GM18861 (cell line): ENCODE data around the gene TLR10.
A peak's percentile ranks its signal among the peaks of the same experiment; 100 is the strongest.
"Not testable (repeated sequence)": the region's sequence is repeated elsewhere in the genome, so short reads cannot be mapped to it uniquely, and the experiment has no call there.

Experiments used
- ATAC-seq: cut with Tn5 transposase; IDR thresholded peaks from one replicate; pipeline ENCODE4 v1.9.1; 2021; ENCODE audit not compliant: unreplicated experiment

TLR10 gene

GRCh38 chr4:38769857-38770256, 12.9 kb downstream of the TLR10 start:
- ATAC-seq, result no peak

- ATAC-seq, result no peak
Observed at GRCh38 chr4:38769441-38769840, 13.3 kb downstream of the TLR10 start.

- no peak for ATAC-seq
Observed at GRCh38 chr4:38768968-38769394, 13.8 kb downstream of the TLR10 start.

DNA sequence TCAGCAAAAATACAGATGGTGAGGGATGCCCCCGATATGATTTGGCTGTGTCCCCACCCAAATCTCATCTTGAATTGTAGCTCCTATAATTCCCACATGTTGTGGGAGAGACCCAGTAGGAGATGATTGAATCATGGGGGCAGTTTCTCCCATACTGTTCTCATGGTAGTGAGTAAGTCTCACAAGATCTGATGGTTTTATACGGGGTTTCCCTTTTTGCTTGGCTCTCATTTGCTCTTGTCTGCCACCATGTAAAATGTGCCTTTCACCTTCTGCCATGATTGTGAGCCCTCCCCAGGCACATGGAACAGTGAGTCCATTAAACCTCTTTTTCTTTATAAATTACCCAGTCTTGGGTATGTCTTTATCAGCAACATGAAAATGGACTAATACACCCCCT, 15.8 kb downstream of the TLR10 start:
- not testable (repeated sequence) for ATAC-seq

GRCh38 chr4:38765382-38765781, 17.4 kb downstream of the TLR10 start:
- no peak for ATAC-seq

DNA sequence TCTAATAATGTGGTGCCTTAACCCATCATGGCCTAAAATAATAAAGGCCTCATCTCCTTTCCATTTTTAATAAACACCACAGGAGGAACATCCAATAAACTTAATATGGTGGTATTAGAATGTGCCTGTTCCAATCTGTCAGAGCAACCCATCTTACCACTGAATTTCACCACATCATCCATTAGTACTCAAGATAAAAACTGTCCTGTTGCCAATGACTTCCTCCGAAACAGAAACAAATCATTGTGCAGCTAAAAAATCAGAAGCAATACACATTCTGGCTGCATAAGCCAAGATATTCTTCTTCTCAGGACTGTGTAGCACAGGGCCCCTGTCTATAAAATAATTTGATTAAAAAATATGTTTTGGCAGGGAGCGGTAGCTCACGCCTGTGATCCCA, 18.5 kb downstream of the TLR10 start:
- no peak for ATAC-seq

- ATAC-seq, result no peak
Observed at GRCh38 chr4:38762560-38762959, 20.2 kb downstream of the TLR10 start.

DNA sequence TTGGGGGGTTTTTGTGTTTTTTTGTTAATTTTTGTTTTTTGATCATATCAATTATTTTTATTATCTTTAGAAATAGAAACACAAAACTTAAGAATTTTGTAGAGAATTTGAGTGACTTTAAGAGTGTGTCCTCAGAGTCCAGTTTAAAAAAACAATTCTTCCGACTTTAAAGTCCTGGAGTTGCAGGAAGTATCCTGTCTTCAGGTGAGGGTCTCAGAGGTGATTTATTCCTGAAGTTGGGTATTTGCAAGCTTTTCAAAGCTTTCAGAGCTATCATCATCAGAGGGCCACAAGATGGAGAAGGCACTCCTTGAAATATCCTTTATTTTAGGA, 23.0 kb downstream of the TLR10 start:
- no peak for ATAC-seq

DNA sequence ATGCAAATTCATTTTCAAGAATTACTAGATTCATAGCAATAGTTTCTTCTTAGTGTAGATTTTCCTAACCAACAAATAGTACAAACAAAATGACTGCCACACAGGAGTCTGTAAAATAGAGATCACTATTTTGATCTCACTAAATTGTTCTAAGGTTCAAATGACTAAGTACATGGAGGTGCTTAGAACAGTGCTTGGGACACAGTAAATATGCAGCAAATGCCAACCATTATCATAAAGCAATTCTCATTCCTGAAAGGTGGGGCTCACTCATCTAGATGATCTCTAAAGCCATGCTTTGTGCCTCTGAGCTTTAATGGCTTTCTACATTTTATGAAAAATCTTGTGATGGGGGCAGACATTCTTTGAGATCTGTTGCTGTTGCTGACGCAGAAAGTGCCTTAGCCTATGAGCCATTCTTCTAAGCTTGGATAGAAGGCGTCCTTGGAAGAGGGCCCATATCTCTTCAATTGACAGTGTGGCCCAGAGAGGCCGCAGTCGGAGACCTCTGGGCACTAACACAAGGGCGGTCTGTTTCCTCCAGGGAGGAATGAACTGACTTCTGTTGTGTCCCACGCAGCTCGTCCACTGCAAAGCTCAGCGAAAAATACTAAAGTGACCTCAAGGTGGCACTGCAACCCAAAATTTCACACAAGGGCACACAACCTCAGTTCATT, 23.5 kb downstream of the TLR10 start:
- no peak for ATAC-seq

GRCh38 chr4:38757945-38758600, 24.7 kb downstream of the TLR10 start:
- no peak for ATAC-seq

DNA sequence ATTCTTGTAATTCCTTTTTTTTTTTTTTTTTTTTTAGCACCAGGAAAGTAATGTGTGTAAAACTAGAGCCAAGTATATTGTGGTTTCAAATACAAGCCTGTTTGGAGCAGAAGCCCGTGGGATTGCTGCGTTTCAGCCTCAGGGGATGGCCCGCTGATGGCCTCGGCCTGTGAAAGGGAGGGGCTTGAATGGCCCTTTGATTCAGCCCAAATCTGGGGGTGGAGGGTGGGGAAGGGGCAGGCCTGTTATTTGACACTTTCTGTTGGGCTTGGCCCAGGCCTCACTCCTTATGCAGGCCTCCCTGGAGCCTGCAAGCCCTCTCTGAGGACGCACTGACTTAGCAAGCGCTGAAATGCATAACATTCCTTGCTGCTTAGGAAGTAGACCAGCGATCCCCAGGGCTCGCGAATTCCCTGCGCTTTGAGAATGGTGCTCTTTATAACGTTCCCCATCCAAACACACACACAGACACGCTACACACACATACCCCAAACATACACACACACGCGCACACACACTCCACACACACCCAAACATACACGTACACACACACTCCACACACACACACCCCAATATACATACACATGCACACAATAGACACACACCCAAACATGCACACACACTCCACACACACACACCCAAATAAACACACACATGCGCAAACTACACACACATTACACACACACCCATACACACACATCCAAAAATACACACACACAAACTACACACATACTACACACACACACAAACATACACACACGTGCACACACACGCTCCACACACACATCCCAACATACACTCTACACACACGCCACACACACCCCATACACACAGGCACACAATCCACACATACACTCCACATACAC, 29.6 kb downstream of the TLR10 start:
- no peak for ATAC-seq

DNA sequence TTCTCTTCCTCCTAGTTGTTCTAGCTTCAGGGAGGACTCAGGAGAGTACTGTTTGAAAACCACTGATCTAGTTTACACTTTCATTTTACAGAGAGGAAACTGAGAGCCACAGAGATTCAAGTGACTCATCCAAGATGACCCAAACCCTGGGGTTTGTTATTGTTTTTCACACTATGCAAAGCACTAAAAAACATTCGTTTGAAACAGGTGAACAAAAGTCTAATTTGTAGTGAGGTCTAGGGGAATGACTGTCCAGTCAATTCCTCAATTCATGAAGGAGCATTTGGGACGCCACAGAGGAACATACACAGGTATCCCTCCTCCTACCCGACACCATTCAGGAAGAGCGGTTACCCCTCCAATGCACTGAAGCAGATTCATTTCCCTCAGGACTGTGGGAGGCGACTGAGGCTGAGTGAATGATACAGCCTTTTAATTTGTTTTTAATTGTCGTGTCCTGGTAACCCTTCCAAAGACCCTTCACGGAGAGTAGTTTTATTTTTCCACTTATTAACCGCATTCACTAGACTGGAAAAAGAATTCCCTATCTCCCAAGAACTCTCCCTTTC, 30.3 kb downstream of the TLR10 start:
- peak; percentile 96 for ATAC-seq

- ATAC-seq, result no peak
Observed at GRCh38 chr4:38751341-38752010, 31.3 kb downstream of the TLR10 start.

DNA sequence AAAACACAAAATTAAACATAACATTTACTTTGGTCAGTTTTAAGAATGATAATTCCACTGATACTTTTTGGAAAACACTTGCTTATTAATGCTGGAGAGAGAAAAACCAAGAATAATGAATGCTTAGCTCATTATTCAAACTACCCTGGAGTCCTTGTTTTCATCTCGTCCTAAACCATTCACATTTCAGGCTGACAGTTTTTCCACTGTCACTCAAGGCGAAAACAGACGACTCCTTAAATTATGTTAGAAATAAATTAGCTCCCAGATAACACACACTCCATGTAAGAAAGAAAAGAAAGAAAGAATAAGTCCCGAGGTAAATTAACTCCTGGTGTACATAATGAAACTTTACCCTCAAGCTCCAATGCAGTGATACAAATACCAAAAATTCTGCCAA, 33.5 kb downstream of the TLR10 start:
- no peak for ATAC-seq

- ATAC-seq, result no peak
Observed at GRCh38 chr4:38747629-38748028, 35.2 kb downstream of the TLR10 start.

- ATAC-seq, result no peak
Observed at GRCh38 chr4:38745881-38746280, 36.9 kb downstream of the TLR10 start.

DNA sequence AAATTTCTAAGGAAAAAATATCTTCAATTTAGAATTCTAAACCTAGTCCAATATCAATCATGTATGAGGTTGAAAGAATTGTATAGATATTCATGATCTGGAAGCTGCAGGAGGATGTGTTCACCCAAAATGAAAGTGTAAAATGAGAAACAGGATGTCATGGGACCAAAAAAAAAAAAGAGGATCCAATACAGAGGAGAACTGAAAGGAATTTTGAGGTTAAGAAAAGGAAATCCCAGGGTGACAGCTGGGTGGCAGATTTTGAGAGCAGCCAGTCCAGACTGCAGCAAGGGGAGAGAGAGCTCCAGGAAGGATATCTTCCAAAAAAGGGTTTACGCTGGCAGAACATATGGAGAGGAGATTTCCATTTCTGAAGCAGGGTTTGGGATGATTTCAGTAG, 38.9 kb downstream of the TLR10 start:
- ATAC-seq, result no peak

DNA sequence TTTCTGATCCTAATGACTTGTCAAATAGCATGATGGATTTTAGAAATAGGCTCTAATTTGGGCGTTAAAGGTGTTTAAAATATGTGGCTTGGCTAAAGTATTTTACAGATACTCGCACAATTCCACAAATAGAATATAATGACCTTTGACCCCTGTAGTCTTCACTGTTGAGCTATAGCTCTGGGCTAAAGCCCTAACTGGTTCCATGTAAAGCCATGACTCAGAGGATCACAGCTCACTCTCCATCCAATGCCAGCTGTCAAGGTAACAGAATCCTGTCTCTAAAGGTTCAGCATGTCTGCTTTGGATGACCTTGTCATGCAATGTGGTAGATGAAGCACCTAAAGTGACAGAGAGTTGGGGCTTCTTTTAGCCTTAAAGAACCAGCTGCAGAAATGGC, 42.5 kb downstream of the TLR10 start:
- no peak for ATAC-seq

- ATAC-seq, result no peak
Observed at GRCh38 chr4:38738940-38739803, 43.6 kb downstream of the TLR10 start.

- no peak for ATAC-seq
Observed at GRCh38 chr4:38735870-38736269, 46.9 kb downstream of the TLR10 start.
